WTC11 (cell line): ENCODE measurements around the gene KRT85.

Experiments used
- CREB1 ChIP-seq: sonication (generic); formaldehyde crosslinking; IDR thresholded peaks from 2 replicates; pipeline ENCODE4 v1.8.0; 2023; ENCODE audit warnings: mild to moderate bottlenecking, missing genetic modification reagents
- CTCF ChIP-seq: fragments of 200-600 bp; IDR thresholded peaks from 2 replicates; pipeline ENCODE4 v1.8.0; 2022; ENCODE audit warnings: antibody characterized with exemption
- IRF2 ChIP-seq: sonication (generic); formaldehyde crosslinking; IDR thresholded peaks from 2 replicates; pipeline ENCODE4 v1.8.0; 2022; ENCODE audit warnings: low read depth, missing genetic modification reagents, borderline replicate concordance

- TF ChIP-seq CTCF (no peak), IRF2 (no peak), CREB1 (CRISPR knock-in tag) (no peak)
Observed at GRCh38 chr12:52322069-52322468, 45.2 kb downstream of the KRT85 start.
